Measurements from ENCODE around the gene ACKR3. TPM values are rescaled to one million over a fixed set of nuclear protein-coding genes. Genes with fewer than 3 reads are reported as not detected.

Gene ACKR3
- total and polyA plus RNA-seq, 10 of the 15 experiments (the other 5 are each of a cell fraction or from before 2014, with no cell fraction given): 3.0 to 154 (median 6.4) TPM

GRCh38 chr2:236581546-236581945 lies 11.9 kb downstream of the ACKR3 start (continued):
- TF ChIP-seq, protein P1, sequence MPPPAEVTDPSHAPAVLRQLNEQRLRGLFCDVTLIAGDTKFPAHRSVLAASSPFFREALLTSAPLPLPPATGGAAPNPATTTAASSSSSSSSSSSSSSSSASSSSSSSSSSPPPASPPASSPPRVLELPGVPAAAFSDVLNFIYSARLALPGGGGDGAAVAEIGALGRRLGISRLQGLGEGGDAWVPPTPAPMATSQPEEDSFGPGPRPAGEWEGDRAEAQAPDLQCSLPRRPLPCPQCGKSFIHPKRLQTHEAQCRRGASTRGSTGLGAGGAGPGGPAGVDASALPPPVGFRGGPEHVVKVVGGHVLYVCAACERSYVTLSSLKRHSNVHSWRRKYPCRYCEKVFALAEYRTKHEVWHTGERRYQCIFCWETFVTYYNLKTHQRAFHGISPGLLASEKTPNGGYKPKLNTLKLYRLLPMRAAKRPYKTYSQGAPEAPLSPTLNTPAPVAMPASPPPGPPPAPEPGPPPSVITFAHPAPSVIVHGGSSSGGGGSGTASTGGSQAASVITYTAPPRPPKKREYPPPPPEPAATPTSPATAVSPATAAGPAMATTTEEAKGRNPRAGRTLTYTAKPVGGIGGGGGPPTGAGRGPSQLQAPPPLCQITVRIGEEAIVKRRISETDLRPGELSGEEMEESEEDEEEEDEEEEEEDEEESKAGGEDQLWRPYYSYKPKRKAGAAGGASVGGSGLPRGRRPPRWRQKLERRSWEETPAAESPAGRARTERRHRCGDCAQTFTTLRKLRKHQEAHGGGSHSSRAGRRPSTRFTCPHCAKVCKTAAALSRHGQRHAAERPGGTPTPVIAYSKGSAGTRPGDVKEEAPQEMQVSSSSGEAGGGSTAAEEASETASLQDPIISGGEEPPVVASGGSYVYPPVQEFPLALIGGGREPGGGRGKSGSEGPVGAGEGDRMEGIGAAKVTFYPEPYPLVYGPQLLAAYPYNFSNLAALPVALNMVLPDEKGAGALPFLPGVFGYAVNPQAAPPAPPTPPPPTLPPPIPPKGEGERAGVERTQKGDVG (CRISPR knock-in tag; IDR thresholded peaks at IDR 0.05): no peak
- TF ChIP-seq STAT3 (IDR thresholded peaks at IDR 0.05; ENCODE audit: low read depth, low read length) (no peak), HDGF (IDR thresholded peaks at IDR 0.05) (no peak), BHLHE40 (IDR thresholded peaks at IDR 0.05; ENCODE audit: borderline replicate concordance in 1 of 2, low read depth in 2 of 2, low read length in 1 of 2) (no peak), CHD2 (IDR thresholded peaks at IDR 0.05; ENCODE audit: borderline replicate concordance, low read depth, low read length) (no peak), HDAC2 (IDR thresholded peaks at IDR 0.05) (no peak)
- TF ChIP-seq, protein P2, sequence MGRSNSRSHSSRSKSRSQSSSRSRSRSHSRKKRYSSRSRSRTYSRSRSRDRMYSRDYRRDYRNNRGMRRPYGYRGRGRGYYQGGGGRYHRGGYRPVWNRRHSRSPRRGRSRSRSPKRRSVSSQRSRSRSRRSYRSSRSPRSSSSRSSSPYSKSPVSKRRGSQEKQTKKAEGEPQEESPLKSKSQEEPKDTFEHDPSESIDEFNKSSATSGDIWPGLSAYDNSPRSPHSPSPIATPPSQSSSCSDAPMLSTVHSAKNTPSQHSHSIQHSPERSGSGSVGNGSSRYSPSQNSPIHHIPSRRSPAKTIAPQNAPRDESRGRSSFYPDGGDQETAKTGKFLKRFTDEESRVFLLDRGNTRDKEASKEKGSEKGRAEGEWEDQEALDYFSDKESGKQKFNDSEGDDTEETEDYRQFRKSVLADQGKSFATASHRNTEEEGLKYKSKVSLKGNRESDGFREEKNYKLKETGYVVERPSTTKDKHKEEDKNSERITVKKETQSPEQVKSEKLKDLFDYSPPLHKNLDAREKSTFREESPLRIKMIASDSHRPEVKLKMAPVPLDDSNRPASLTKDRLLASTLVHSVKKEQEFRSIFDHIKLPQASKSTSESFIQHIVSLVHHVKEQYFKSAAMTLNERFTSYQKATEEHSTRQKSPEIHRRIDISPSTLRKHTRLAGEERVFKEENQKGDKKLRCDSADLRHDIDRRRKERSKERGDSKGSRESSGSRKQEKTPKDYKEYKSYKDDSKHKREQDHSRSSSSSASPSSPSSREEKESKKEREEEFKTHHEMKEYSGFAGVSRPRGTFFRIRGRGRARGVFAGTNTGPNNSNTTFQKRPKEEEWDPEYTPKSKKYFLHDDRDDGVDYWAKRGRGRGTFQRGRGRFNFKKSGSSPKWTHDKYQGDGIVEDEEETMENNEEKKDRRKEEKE (IDR thresholded peaks at IDR 0.05): no peak
